Endodermal cell (in vitro differentiated cells): ENCODE measurements around the gene IGSF3. TPM values are rescaled to one million over a fixed set of nuclear protein-coding genes. Genes with fewer than 3 reads are reported as not detected.

Experiments used
- DNase-seq: peaks from one replicate; pipeline ENCODE4 v3.0.0-alpha.2; 2017
- H3K27ac ChIP-seq: 2 replicates; pipeline ENCODE4 v1.5.1; 2013; ENCODE audit warnings: mild to moderate bottlenecking, low read depth, low read length, moderate library complexity
- H3K27me3 ChIP-seq: 2 replicates; pipeline ENCODE4 v1.6.1; 2013; ENCODE audit warnings: mild to moderate bottlenecking, low read length, moderate library complexity; ENCODE audit not compliant: insufficient read depth, control insufficient read depth, poor library complexity, severe bottlenecking
- H3K36me3 ChIP-seq: 2 replicates; pipeline ENCODE4 v1.7.0; 2013; ENCODE audit warnings: mild to moderate bottlenecking, low read length, moderate library complexity; ENCODE audit not compliant: control insufficient read depth, insufficient read depth
- H3K4me1 ChIP-seq: one replicate; pipeline ENCODE4 v1.7.0; 2013; ENCODE audit warnings: low read length; ENCODE audit not compliant: control insufficient read depth, insufficient read depth
- H3K4me3 ChIP-seq: 2 replicates; pipeline ENCODE4 v1.5.1; 2013; ENCODE audit warnings: mild to moderate bottlenecking, low read length, moderate library complexity
- H3K9ac ChIP-seq: 2 replicates; pipeline ENCODE4 v1.6.1; 2013; ENCODE audit warnings: mild to moderate bottlenecking, low read length, moderate library complexity; ENCODE audit not compliant: poor library complexity, severe bottlenecking; ENCODE audit errors: extremely low read depth
- H3K9me3 ChIP-seq: 2 replicates; pipeline ENCODE4 v1.6.1; 2013; ENCODE audit warnings: mild to moderate bottlenecking, low read length, moderate library complexity; ENCODE audit not compliant: control insufficient read depth
- H3K27ac Mint-ChIP-seq: 2 replicates; pipeline ENCODE4 v1.8.0; 2020; ENCODE audit warnings: mixed read lengths
- H3K27me3 Mint-ChIP-seq: 2 replicates; pipeline ENCODE4 v1.8.0; 2021; ENCODE audit warnings: mild to moderate bottlenecking, mixed read lengths; ENCODE audit not compliant: insufficient read depth
- H3K36me3 Mint-ChIP-seq: 2 replicates; pipeline ENCODE4 v1.8.0; 2020; ENCODE audit warnings: low read depth, mixed read lengths
- H3K4me1 Mint-ChIP-seq: 2 replicates; pipeline ENCODE4 v1.8.0; 2020; ENCODE audit warnings: mixed read lengths
- H3K4me3 Mint-ChIP-seq: 2 replicates; pipeline ENCODE4 v1.8.0; 2020; ENCODE audit warnings: mild to moderate bottlenecking, moderate library complexity, mixed read lengths
- H3K9me3 Mint-ChIP-seq: 2 replicates; pipeline ENCODE4 v1.8.0; 2020; ENCODE audit warnings: mild to moderate bottlenecking, mixed read lengths
- CTCF ChIP-seq: fragments of 200-600 bp; sonication (generic); conservative IDR thresholded peaks from 2 replicates; pipeline ENCODE4 v1.5.0; 2021; ENCODE audit warnings: antibody characterized with exemption, mild to moderate bottlenecking
- WGBS, 2 experiments: methylation state at CpG; one replicate each; pipeline versions ENCODE4 v1.1.5 to v1.1.7; 2013; ENCODE audit warnings: missing lambda C conversion rate in 2 of 2, mixed read lengths in 1 of 2; ENCODE audit not compliant: insufficient coverage in 1 of 2, insufficient read length in 1 of 2; 5-methylcytosine and 5-hydroxymethylcytosine counted together
- total RNA-seq, 2 donors: library from RNA; stranded (reverse); fragmentation: NEBNext Ultra II Directional in 1 of 2; extraction: Animal tissue kit (Norgen Biotek cat#: 25700) in 1 of 2; gene quantifications; 2 replicates in 1 of 2; 3 replicates in 1 of 2; pipeline ENCODE4 v1.2.1, GENCODE V29; 2021

Gene IGSF3
- total RNA-seq, 2 donors from 2014 or later = 35.0 to 36.7 TPM

- Mint-ChIP-seq H3K27me3 (no peaks in the 10 kb centered on the region), H3K9me3 (peaks cover 9% of the 10 kb centered on the region)
- DNase-seq = no peak
Observed at GRCh38 chr1:116706841-116707240, 39.3 kb upstream of the IGSF3 start.

GRCh38 chr1:116706123-116706522, 38.6 kb upstream of the IGSF3 start:
- Mint-ChIP-seq H3K4me1 (no peaks in the 10 kb centered on the region), H3K9me3 (peaks cover 9% of the 10 kb centered on the region), H3K27me3 (no peaks in the 10 kb centered on the region), H3K4me3 (no peak overlapping the region), H3K36me3 (no peaks in the 10 kb centered on the region), H3K27ac (no peak overlapping the region)
- Histone ChIP-seq H3K4me1 (no peaks in the 10 kb centered on the region), H3K36me3 (no peaks in the 10 kb centered on the region), H3K27me3 (no peaks in the 10 kb centered on the region), H3K9ac (no peak overlapping the region), H3K4me3 (no peak overlapping the region), H3K9me3 (peaks cover 6% of the 10 kb centered on the region), H3K27ac (no peak overlapping the region)
- no peak for TF ChIP-seq CTCF
- WGBS, 2 experiments = 88 to 100% methylated on average over 1 to 2 of the region's 2 CpGs
- no peak for DNase-seq

More at GRCh38 chr1:116706841-116707240, 39.3 kb upstream of the IGSF3 start:
- no peak overlapping the region for H3K9ac ChIP-seq
- no peaks in the 10 kb centered on the region for H3K27me3 ChIP-seq
- H3K27ac Mint-ChIP-seq = no peak overlapping the region
- H3K4me1 ChIP-seq = no peaks in the 10 kb centered on the region
- no peak overlapping the region for H3K4me3 Mint-ChIP-seq
- H3K36me3 Mint-ChIP-seq = no peaks in the 10 kb centered on the region
- H3K36me3 ChIP-seq = no peaks in the 10 kb centered on the region
- peaks cover 2% of the 10 kb centered on the region for H3K4me1 Mint-ChIP-seq
- no peak overlapping the region for H3K27ac ChIP-seq
- H3K4me3 ChIP-seq = no peak overlapping the region
- peaks cover 6% of the 10 kb centered on the region for H3K9me3 ChIP-seq
- TF ChIP-seq CTCF = no peak

- Histone ChIP-seq H3K36me3 (no peaks in the 10 kb centered on the region), H3K4me1 (no peaks in the 10 kb centered on the region), H3K27me3 (no peaks in the 10 kb centered on the region), H3K9ac (no peak overlapping the region), H3K27ac (no peak overlapping the region), H3K4me3 (no peak overlapping the region), H3K9me3 (peaks cover 6% of the 10 kb centered on the region)
- Mint-ChIP-seq H3K27me3 (no peaks in the 10 kb centered on the region), H3K27ac (no peak overlapping the region), H3K36me3 (no peaks in the 10 kb centered on the region), H3K4me1 (no peaks in the 10 kb centered on the region), H3K9me3 (peaks cover 9% of the 10 kb centered on the region), H3K4me3 (no peak overlapping the region)
- DNase-seq = no peak
- 97% methylated on average over 3 of the region's 3 CpGs; no CpG with 5 or more reads in 1 of the 2 experiments for WGBS, 2 experiments
- no peak for TF ChIP-seq CTCF
Observed at GRCh38 chr1:116704278-116704677, 36.7 kb upstream of the IGSF3 start.
